HG02678 (cell line): ENCODE results near the gene TMEM214.
"Not testable (repeated sequence)": the region's sequence is repeated elsewhere in the genome, so short reads cannot be mapped to it uniquely, and the experiment has no call there.

Experiments
- ATAC-seq: cut with Tn5 transposase; IDR thresholded peaks from one replicate; pipeline ENCODE4 v1.9.1; 2021; ENCODE audit warnings: mild to moderate bottlenecking, moderate library complexity; ENCODE audit not compliant: unreplicated experiment

The TMEM214 gene

DNA sequence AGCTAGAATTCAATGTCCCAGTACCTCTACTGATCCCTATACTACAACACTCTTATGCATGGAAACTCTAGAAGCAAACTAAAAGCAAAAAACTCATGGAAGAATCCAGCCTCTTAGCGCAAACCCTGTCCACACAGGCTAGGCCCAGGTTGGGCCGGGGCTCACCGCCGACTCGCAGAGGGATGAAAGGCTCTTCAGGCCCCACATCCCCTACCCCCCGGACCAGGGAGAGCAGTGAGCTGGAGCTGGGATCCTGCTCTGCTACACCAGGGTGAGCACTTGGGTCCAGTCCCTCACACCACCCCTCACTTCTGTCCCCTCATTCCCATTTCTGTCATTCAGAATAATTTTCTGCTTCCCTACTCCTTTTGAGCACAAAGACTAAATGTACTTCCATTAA, 36.7 kb downstream of the TMEM214 start:
- no peak for ATAC-seq

DNA sequence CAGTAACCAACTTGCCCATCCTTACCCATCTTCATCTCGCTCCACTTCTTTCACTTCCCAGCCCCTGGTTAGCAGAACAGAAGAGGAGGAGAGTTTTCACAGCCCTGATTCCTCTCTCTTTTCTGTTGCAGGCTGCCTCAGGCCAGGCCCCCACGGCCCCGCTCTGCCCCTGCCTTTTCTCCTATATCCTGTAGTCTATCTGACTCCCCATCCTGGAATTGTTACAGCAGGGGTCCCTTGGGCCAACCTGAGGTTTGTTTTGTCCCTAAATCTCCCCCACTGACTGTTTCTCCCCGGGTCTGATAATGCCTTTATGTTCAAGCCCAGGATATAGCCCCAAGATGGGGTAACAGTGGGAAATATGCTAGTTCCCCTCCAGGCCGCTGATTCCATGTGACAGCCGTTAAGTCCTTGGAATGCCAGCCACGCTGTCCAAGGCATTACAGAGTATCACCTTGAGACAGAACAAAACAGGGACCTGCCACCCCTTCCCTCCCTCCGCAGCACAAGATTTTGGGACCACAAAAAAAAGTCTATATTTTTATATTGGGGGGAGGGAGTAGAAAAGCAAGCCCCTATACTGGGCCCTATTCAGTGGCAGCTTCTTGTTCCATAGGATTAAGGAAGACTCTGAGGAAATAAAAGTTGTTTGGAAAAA, 37.3 kb downstream of the TMEM214 start:
- no peak for ATAC-seq

DNA sequence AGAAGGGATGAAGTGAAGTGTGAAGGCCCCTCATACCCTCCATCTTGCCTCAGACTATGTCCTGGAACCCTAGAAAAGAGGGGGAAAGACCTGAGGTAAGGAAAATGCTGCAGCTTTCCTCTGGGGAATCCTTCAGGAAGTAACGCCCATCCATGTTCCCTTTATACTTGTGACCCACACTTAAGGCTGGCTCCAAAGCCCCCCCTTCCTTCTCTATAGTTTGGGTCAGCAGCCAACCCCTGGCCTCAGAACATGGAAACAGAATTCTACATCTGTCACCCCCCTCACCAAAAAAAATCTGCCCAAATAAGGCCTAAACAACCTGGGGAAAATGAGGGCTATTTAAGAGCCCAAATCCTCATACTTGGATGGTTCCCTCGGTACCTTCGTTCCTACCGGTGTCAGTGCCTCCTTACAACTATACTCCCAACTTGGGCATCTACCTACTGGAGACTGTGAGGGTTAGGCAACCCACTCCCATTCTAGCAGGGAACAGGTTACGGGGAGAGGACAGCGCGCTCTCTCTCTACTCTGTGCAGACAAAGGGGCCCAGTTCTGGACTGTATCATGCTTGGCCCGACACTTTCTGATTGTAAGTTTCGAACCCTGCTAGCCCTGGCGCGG, 38.0 kb downstream of the TMEM214 start:
- no peak for ATAC-seq

DNA sequence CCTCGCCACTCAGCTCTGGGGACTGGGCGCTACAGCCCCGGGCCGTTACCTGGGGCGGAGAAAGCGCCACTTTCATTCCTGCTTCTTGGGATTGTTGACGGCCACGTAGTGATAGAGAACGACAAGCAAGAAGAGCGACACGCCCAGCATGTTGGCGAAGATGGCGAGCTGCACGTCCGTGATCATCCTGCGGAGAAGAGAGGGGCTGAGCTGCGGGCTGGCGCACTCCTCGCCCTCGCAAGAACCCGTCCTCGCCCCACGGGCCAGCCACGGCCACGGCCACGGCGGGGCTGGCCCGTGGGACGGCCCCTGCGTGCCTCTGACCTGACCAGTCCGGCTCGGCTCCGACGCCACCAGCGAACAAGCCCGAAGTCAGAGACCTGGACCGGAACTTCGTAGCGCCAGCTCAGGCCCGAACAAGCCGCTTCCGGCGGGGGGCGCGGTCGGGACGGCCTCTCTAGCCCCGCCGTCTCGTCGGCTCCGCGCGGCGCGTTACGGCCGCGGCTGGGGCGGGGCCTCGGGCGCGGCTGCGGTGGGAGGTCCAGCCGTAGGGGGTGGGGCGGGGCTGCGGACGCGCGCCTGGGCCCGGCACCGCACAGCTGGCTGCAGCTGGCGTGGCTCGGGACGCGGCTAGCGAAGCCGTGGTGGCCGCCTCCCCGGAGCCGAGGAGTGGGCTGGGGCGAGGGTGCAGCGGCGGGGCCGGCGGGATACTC, 38.7 kb downstream of the TMEM214 start, which contains the start of gene OST4:
TSS of gene OST4 (minus strand) at position 378 of the 713 bp plus-strand sequence.
- ATAC-seq = peak; percentile 90

DNA sequence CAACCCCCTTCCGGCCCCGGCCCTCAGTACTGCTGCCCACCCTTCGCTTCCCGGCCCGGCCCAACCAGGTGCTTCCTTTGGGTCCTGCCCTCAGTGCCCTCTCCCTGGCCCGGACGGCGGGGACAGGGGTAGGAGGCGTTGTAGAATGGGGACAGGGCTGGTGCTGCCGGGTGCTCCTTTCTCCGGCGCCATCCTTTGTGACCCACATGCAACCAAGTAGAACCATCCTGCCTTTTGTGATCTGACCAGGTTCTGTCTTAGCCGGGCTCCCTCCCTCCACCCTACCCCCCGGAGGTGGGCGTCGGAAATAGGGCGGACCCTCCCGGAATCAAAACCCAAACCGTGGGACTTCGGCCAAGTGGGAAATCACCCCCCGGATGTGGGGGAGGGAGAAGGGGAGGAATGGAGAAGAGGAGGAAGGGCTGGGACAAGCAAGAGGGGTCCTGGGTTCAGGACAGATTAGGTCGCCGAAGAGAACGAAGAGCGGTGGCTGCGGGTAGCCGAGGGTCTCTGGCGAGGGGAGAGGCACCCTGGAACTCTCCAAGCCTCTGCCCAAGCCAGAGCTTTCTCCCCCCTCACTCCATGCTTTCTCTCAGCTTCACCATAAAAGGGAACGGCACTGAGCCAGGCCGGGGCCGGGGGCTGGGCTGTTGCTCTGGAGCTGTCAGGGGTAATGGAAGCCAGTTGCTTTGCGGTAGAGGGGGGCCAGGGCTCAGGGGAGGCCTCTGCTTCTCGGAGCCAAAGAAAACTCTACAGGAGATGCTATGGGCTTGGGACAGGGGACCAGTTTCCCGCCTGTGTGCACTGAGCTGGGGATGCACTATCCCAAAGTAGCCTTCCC, 39.4 kb downstream of the TMEM214 start:
- peak; percentile 16 for ATAC-seq

DNA sequence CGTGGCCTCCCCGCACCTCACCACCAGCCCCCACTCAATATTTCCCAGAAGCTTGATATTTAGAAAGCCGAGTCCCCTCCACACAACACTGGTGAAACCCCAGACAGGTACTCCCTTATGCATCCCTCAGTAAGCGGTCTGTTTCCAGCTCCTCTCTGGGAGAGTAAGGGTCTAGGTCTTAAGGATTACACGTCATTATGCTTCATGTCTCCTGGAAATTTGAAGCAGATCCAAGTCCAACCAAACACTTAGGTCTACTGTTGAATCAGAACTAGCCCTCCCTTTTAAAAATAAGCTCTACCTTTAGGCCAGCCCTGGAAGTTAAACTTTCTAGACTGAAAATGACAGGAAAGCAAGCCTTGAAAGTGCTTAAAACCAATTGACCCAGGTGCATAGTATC, 40.2 kb downstream of the TMEM214 start:
- ATAC-seq = no peak

DNA sequence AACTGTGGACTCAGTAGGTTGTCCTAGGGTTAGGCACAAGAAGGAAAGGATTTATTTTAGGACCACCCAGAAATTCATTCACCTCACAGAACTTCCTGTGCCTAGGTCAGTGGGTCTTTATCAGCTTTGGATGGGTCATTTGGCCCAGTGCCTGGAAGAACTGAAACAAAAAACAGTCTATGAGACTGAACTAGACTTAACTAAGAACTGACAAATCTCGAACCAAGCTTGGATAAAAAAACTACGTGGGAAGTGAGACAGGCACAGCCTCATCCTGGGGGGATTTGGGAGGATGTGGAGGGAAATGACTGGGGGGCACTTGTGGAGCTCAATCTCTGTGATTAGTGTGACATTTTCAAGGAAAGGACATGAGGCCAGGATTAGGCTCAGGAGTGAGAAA, 41.0 kb downstream of the TMEM214 start:
- ATAC-seq = no peak

DNA sequence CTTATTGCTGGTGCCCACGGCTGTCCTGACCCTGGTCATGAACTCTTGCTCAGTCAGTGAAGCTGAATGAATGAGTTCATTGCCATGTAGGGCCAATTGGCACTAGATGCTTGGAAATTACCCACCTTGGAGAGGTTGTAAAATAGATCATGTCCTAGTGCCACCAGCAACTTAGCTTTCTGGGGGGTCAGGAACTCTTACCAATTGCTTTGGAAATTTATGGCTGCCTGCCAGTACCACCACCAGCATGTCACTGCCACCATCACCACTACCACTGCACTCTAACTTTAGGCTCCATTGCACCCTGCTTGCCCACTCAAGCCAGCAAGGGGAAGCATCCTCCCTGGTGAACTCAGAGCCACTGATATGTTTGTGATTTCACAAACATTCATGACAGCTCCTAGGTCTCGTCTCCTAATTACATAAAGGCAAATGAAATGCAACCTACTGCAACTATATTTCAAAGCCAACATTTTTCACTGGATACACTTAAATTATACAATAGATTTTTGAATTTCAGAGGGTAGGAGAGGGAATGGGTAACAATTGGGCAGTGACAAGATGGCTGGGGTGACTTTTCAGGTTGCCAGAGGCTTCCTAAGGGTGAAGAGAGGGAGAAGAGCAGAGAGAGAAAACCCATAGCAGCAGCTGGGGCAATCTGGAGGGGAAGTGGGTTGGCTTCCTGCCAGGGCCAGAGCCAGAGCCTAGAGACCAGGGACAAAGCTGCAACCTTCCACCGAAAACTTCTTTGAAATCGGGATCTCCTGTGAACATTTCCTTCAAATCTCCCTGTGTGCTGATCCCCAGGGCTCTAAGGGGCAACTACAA, 42.2 kb downstream of the TMEM214 start:
- no peak for ATAC-seq

DNA sequence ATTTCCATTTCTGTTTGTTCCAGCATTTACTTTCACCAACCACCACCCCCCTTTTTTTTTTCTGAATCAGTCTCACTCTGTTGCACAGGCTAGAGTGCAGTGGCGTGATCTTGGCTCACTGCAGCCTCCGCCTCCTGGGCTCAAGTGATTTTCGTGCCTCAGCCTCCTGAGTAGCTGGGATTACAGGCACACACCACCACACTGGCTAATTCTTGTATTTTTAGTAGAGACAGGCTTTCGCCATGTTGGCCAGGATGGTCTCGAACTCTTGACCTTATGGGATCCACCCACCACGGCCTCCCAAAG, 42.8 kb downstream of the TMEM214 start:
- not testable (repeated sequence) for ATAC-seq

DNA sequence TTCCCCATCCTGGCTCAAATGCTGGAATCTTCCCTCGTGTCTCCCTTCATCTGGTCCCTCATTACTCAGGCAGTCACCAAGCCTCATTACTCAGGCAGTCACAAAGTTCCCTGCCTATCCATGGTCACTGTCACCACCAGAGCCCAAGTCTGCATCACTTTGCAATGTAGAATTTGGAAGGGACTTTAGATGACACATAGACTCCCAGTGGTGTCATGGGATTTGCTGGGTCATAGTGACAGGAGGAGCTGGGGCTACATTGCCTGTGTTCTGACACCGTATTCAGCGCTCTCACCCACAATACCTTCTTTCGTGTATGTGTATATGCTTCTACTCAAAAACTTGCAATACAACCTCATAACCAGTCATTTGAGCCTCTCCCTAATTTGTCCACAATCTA, 43.6 kb downstream of the TMEM214 start:
- ATAC-seq = no peak

DNA sequence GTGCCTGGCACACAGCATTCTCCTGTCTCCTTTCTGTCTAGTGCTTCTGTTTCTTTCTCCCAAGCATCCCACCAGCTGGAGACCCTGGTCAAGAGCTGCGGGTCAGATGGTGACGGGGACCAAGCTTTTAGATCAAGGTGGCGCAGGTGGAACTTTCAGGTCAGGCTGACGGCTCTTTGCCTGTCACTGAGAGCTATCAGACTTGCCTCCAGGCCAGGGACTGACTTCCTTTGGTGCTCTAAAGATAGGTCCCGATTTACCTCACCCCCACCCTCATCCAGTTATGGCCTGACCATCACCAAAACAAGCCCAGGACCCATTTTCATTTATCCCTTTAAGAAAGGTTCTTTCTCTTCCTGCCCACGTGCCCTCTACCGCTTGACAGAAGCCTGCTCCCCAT, 44.5 kb downstream of the TMEM214 start:
- no peak for ATAC-seq

DNA sequence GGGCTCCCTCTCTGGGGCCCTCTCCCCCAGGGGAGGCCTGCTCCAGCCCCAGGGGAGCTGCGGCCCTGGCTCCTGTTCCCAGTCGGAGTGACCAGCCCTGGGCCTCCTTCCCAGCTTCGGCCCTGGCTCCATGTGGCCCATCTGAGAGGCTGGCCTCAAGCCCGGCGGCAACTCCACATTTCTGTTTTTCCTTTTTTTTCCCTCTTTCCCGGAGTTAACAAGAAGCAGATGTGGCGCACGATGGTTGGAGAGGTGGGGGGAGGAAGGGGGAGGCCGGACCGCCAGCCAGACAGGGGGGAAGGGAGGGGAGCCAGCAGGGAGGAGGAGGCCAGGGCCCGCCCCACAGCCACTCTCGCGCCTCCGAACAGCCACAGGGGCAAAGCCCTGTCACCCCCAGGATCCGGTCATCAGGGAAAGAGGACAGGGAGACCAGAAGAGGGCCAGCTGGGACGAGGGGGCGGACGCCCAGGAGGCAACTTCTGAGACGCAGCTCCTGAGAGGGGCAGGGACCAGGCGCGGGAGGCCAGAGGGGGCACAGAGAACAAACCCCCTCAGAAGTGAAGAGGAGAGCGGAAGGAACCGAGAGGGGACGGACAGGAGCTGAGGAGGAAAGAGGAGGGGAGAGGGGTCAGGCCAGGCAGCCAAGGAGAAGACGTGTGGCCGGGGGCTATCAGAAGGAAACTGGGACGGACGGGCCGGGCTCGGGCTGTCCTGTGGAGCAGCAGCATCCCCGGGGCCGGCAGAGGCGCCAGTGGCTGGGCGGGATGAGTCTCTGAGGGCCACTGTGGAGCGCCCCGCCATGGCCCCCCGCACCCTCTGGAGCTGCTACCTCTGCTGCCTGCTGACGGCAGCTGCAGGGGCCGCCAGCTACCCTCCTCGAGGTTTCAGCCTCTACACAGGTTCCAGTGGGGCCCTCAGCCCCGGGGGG, 45.8 kb downstream of the TMEM214 start, which contains the start of gene EMILIN1:
TSS of gene EMILIN1 (plus strand) at position 349 of the 928 bp plus-strand sequence. CDS start at position 800, 451 bp downstream.
- no peak for ATAC-seq

DNA sequence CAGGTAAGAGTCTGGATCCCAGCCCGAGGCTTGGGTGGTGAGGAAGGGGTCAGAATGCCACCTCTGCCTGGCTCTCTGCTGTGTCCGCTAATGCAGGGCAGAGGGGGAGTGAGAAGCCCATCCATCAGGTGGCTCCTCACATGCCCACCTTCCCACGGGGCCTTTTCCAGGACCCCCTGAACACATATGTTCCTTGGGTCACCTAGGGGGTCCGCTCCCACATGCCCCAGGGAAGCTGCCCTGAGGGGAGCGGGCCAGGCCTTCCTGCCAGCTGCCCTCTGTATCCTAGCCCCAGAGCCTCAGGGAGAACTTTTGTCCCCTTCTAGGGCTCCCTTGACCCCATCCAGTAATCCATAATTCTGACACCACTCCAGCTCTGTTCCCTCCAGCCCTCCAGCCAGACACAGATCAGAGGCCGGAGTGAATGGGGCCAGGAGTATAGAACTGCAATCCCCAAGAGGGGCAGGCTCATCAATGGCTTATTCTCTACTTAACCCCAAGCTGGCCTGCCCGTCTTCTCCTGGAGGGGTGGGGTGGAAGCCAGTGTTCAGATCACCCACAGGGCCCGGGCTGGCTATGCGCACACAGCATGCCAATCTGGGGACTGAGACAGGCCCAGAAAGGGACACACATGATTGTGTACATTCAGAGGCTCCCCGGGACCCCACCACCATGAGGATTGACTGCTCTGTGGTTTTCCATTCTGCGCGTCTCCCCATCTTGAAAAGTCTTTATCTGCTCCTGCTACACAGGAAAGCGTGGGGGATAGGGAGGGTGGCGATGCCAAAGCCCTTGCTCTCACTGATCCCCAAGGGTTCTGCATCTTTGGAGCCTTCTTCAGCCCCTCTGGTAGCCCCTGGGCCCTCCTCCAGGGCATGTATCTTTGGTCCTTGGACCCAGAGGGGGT, 46.7 kb downstream of the TMEM214 start:
- ATAC-seq = no peak

DNA sequence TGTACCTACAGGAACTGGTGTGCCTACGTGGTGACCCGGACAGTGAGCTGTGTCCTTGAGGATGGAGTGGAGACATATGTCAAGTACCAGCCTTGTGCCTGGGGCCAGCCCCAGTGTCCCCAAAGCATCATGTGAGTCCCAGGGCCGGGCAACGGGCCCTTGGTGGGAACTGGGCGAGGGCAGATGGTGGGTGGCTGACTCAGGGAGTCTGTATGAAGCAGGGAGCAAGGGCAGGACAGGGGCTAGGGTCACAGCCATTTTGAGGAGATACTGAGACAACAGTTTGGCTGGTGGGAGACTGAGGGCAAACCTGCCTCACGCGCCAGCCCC, 47.3 kb downstream of the TMEM214 start:
- ATAC-seq = no peak

DNA sequence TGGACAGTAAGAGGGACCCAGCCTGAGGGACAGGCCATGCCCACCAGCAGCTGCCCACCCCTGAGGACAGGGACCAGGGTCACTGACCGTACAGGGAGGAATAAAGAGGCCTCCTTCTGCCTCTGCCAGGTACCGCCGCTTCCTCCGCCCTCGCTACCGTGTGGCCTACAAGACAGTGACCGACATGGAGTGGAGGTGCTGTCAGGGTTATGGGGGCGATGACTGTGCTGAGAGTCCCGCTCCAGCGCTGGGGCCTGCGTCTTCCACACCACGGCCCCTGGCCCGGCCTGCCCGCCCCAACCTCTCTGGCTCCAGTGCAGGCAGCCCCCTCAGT, 47.8 kb downstream of the TMEM214 start:
- ATAC-seq = no peak

DNA sequence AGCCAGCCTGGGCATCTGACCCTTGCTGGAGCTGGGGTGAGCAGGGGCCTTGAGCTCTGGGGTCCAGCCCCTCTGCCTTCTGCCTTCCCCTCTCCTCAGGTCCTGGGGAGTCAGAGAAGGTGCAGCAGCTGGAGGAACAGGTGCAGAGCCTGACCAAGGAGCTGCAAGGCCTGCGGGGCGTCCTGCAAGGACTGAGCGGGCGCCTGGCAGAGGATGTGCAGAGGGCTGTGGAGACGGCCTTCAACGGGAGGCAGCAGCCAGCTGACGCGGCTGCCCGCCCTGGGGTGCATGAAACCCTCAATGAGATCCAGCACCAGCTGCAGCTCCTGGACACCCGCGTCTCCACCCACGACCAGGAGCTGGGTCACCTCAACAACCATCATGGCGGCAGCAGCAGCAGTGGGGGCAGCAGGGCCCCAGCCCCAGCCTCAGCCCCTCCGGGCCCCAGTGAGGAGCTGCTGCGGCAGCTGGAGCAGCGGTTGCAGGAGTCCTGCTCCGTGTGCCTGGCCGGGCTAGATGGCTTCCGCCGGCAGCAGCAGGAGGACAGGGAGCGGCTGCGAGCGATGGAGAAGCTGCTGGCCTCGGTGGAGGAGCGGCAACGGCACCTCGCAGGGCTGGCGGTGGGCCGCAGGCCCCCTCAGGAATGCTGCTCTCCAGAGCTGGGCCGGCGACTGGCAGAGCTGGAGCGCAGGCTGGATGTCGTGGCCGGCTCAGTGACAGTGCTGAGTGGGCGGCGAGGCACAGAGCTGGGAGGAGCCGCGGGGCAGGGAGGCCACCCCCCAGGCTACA, 49.4 kb downstream of the TMEM214 start:
- no peak for ATAC-seq

DNA sequence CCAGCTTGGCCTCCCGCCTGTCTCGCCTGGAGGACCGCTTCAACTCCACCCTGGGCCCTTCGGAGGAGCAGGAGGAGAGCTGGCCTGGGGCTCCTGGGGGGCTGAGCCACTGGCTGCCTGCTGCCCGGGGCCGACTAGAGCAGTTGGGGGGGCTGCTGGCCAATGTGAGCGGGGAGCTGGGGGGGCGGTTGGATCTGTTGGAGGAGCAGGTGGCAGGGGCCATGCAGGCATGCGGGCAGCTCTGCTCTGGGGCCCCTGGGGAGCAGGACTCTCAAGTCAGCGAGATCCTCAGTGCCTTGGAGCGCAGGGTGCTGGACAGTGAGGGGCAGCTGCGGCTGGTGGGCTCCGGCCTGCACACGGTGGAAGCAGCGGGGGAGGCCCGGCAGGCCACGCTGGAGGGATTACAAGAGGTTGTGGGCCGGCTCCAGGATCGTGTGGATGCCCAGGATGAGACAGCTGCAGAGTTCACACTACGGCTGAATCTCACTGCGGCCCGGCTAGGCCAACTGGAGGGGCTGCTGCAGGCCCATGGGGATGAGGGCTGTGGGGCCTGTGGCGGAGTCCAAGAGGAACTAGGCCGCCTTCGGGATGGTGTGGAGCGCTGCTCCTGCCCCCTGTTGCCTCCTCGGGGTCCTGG, 50.1 kb downstream of the TMEM214 start:
- no peak for ATAC-seq
